8988T (cell line): ENCODE measurements around the gene CARS2.

ENCODE experiments used
- DNase-seq: peaks from one replicate; pipeline ENCODE4 v3.0.0; 2011

CARS2 gene

GRCh38 chr13:110651271-110651670 lies 54.6 kb downstream of the CARS2 start:
- no peak for DNase-seq

- DNase-seq, result no peak
Measured at GRCh38 chr13:110650436-110650835, 55.5 kb downstream of the CARS2 start.

- DNase-seq, result no peak
Measured at GRCh38 chr13:110649551-110649950, 56.4 kb downstream of the CARS2 start.

- DNase-seq, result no peak
Measured at GRCh38 chr13:110648848-110649421, 57.0 kb downstream of the CARS2 start.

GRCh38 chr13:110648146-110648819 lies 57.6 kb downstream of the CARS2 start:
- DNase-seq, result no peak

- no peak for DNase-seq
Measured at GRCh38 chr13:110647365-110647737, 58.6 kb downstream of the CARS2 start.

- no peak for DNase-seq
Measured at GRCh38 chr13:110646442-110647364, 59.2 kb downstream of the CARS2 start.

GRCh38 chr13:110645750-110646149 lies 60.2 kb downstream of the CARS2 start:
- no peak for DNase-seq

- no peak for DNase-seq
Measured at GRCh38 chr13:110644892-110645521, 60.9 kb downstream of the CARS2 start.

GRCh38 chr13:110643768-110644421 lies 62.0 kb downstream of the CARS2 start:
- no peak for DNase-seq

- DNase-seq, result no peak
Measured at GRCh38 chr13:110643324-110643723, 62.6 kb downstream of the CARS2 start.

- no peak for DNase-seq
Measured at GRCh38 chr13:110642291-110642981, 63.5 kb downstream of the CARS2 start.

GRCh38 chr13:110641055-110642015 lies 64.6 kb downstream of the CARS2 start:
- no peak for DNase-seq

GRCh38 chr13:110640591-110641029 lies 65.3 kb downstream of the CARS2 start:
- DNase-seq, result no peak

GRCh38 chr13:110639935-110640334 lies 66.0 kb downstream of the CARS2 start:
- no peak for DNase-seq

GRCh38 chr13:110638814-110639806 lies 66.8 kb downstream of the CARS2 start:
- no peak for DNase-seq

- DNase-seq, result no peak
Measured at GRCh38 chr13:110638257-110638656, 67.7 kb downstream of the CARS2 start.

GRCh38 chr13:110637747-110638146 lies 68.2 kb downstream of the CARS2 start:
- no peak for DNase-seq

- no peak for DNase-seq
Measured at GRCh38 chr13:110637275-110637674, 68.6 kb downstream of the CARS2 start.
